HG02852 (cell line): ENCODE results near the gene MRPL46.
"Not testable (repeated sequence)": the region's sequence is repeated elsewhere in the genome, so short reads cannot be mapped to it uniquely, and the experiment has no call there.

Experiments used
- ATAC-seq: cut with Tn5 transposase; IDR thresholded peaks from one replicate; pipeline ENCODE4 v1.9.1; 2021; ENCODE audit warnings: mild to moderate bottlenecking, moderate library complexity; ENCODE audit not compliant: unreplicated experiment

Gene MRPL46

GRCh38 chr15:88480981-88481380 is 13.8 kb upstream of the MRPL46 start:
- no peak for ATAC-seq

- no peak for ATAC-seq
Observed at GRCh38 chr15:88479169-88479568, 12.0 kb upstream of the MRPL46 start.

GRCh38 chr15:88477904-88478303 is 10.7 kb upstream of the MRPL46 start:
- ATAC-seq: no peak

GRCh38 chr15:88477126-88477525 is 9.9 kb upstream of the MRPL46 start:
- no peak for ATAC-seq

GRCh38 chr15:88476635-88477060 is 9.5 kb upstream of the MRPL46 start:
- no peak for ATAC-seq

- not testable (repeated sequence) for ATAC-seq
Observed at GRCh38 chr15:88473661-88474293, 6.6 kb upstream of the MRPL46 start.

GRCh38 chr15:88472225-88472624 is 5.0 kb upstream of the MRPL46 start:
- no peak for ATAC-seq

GRCh38 chr15:88470625-88471372 is 3.6 kb upstream of the MRPL46 start:
- no peak for ATAC-seq

- no peak for ATAC-seq
Observed at GRCh38 chr15:88469321-88469720, 2.1 kb upstream of the MRPL46 start.

GRCh38 chr15:88468721-88469120 is 1.5 kb upstream of the MRPL46 start:
- not testable (repeated sequence) for ATAC-seq

GRCh38 chr15:88467935-88468528 is 844 bp upstream of the MRPL46 start:
- peak; percentile 1 for ATAC-seq

GRCh38 chr15:88465633-88466224 is 1.5 kb downstream of the MRPL46 start:
- ATAC-seq: no peak

- no peak for ATAC-seq
Observed at GRCh38 chr15:88463870-88464532, 3.2 kb downstream of the MRPL46 start.

GRCh38 chr15:88456733-88457132 is 10.5 kb downstream of the MRPL46 start:
- no peak for ATAC-seq

- peak; percentile 76 for ATAC-seq
Observed at GRCh38 chr15:88454867-88455810, 12.0 kb downstream of the MRPL46 start.

- no peak for ATAC-seq
Observed at GRCh38 chr15:88454236-88454635, 13.0 kb downstream of the MRPL46 start.

- ATAC-seq: no peak
Observed at GRCh38 chr15:88453651-88454050, 13.5 kb downstream of the MRPL46 start.

- peak; percentile 58 for ATAC-seq
Observed at GRCh38 chr15:88450125-88450798, 16.9 kb downstream of the MRPL46 start.

- no peak for ATAC-seq
Observed at GRCh38 chr15:88449581-88449980, 17.6 kb downstream of the MRPL46 start.
